Large intestine (tissue), 3 donors: Measurements from ENCODE around the gene STAG1. TPM values are rescaled to one million over a fixed set of nuclear protein-coding genes. Genes with fewer than 3 reads are reported as not detected.

Experiments
- DNase-seq, 2 donors: peaks; one replicate each; pipeline versions ENCODE4 v3.0.0 to v3.0.0-alpha.2; 2013
- H3K27ac ChIP-seq: one replicate; pipeline ENCODE4 v1.5.1; 2013; ENCODE audit warnings: low read length
- H3K27me3 ChIP-seq: 2 replicates; pipeline ENCODE4 v1.6.1; 2013; ENCODE audit warnings: low read length; ENCODE audit not compliant: control insufficient read depth, insufficient read depth
- H3K36me3 ChIP-seq: 2 replicates; pipeline ENCODE4 v1.6.1; 2013; ENCODE audit warnings: low read length; ENCODE audit not compliant: control insufficient read depth, insufficient read depth
- H3K4me1 ChIP-seq: one replicate; pipeline ENCODE4 v1.6.1; 2013; ENCODE audit warnings: low read length; ENCODE audit not compliant: control insufficient read depth, insufficient read depth
- H3K4me3 ChIP-seq: one replicate; pipeline ENCODE4 v1.5.1; 2013; ENCODE audit warnings: low read length
- H3K9me3 ChIP-seq: one replicate; pipeline ENCODE4 v1.6.1; 2013; ENCODE audit warnings: mild to moderate bottlenecking, low read depth, low read length, moderate library complexity; ENCODE audit not compliant: control insufficient read depth
- WGBS: methylation state at CpG from one replicate; pipeline ENCODE4 v1.1.5; 2013; ENCODE audit warnings: low lambda C conversion rate; ENCODE audit not compliant: insufficient coverage; 5-methylcytosine and 5-hydroxymethylcytosine counted together
- polyA plus RNA-seq: library from polyadenylated mRNA; unstranded; fragments of 120-200 nt; gene quantifications from one replicate; pipeline ENCODE4 v1.2.1, GENCODE V29; 2013

The STAG1 gene
- polyA plus RNA-seq, 1 donor: 28.8 TPM

GRCh38 chr3:136327671-136328070 lies 424.5 kb downstream of the STAG1 start:
- no peaks in the 10 kb centered on the region for H3K4me1 ChIP-seq
- no peak for DNase-seq
- no CpG with 5 or more reads among the region's 5 CpGs for WGBS
- peaks cover 48% of the 10 kb centered on the region for H3K36me3 ChIP-seq
- H3K4me3 ChIP-seq: no peak overlapping the region
- no peaks in the 10 kb centered on the region for H3K27me3 ChIP-seq
- peaks cover 11% of the 10 kb centered on the region for H3K9me3 ChIP-seq
- no peak overlapping the region for H3K27ac ChIP-seq

- no peak for DNase-seq
- H3K4me1 ChIP-seq: no peaks in the 10 kb centered on the region
- H3K4me3 ChIP-seq: no peak overlapping the region
- H3K27me3 ChIP-seq: no peaks in the 10 kb centered on the region
- peaks cover 51% of the 10 kb centered on the region for H3K36me3 ChIP-seq
- WGBS: no CpG with 5 or more reads among the region's 5 CpGs
- no peak overlapping the region for H3K27ac ChIP-seq
- H3K9me3 ChIP-seq: peaks cover 11% of the 10 kb centered on the region
These were observed 425.9 kb downstream of the STAG1 start for GRCh38 chr3:136326316-136326715.

GRCh38 chr3:136311968-136312367 lies 440.2 kb downstream of the STAG1 start:
- Histone ChIP-seq H3K9me3 (no peaks in the 10 kb centered on the region), H3K36me3 (peaks cover 6% of the 10 kb centered on the region), H3K4me1 (no peaks in the 10 kb centered on the region), H3K27ac (no peak overlapping the region), H3K4me3 (no peak overlapping the region), H3K27me3 (no peaks in the 10 kb centered on the region)
- no peak for DNase-seq
- 93% methylated on average over 3 of the region's 5 CpGs for WGBS

GRCh38 chr3:136311261-136311660 lies 440.9 kb downstream of the STAG1 start:
- H3K4me1 ChIP-seq: no peaks in the 10 kb centered on the region
- H3K27ac ChIP-seq: no peak overlapping the region
- no peak overlapping the region for H3K4me3 ChIP-seq
- no peaks in the 10 kb centered on the region for H3K9me3 ChIP-seq
- H3K27me3 ChIP-seq: no peaks in the 10 kb centered on the region
- peaks cover 6% of the 10 kb centered on the region for H3K36me3 ChIP-seq
- no CpG with 5 or more reads among the region's 2 CpGs for WGBS
- no peak for DNase-seq

- Histone ChIP-seq H3K36me3 (peaks cover 10% of the 10 kb centered on the region), H3K4me1 (no peaks in the 10 kb centered on the region), H3K4me3 (no peak overlapping the region), H3K27ac (no peak overlapping the region), H3K9me3 (no peaks in the 10 kb centered on the region), H3K27me3 (no peaks in the 10 kb centered on the region)
- WGBS: no CpG with 5 or more reads among the region's 1 CpG
- DNase-seq: no peak
These were observed 446.3 kb downstream of the STAG1 start for GRCh38 chr3:136305879-136306278.

- no peak for DNase-seq
- peaks cover 32% of the 10 kb centered on the region for H3K36me3 ChIP-seq
- no peak overlapping the region for H3K27ac ChIP-seq
- H3K4me3 ChIP-seq: no peak overlapping the region
- H3K9me3 ChIP-seq: no peaks in the 10 kb centered on the region
- H3K4me1 ChIP-seq: no peaks in the 10 kb centered on the region
- H3K27me3 ChIP-seq: no peaks in the 10 kb centered on the region
- 100% methylated on average over 1 of the region's 2 CpGs for WGBS
These were observed 451.7 kb downstream of the STAG1 start for GRCh38 chr3:136300444-136300843.

GRCh38 chr3:136297826-136298225 lies 454.4 kb downstream of the STAG1 start:
- Histone ChIP-seq H3K4me1 (no peaks in the 10 kb centered on the region), H3K9me3 (no peaks in the 10 kb centered on the region), H3K36me3 (peaks cover 39% of the 10 kb centered on the region), H3K27ac (no peak overlapping the region), H3K27me3 (no peaks in the 10 kb centered on the region), H3K4me3 (no peak overlapping the region)
- no peak for DNase-seq
- no CpG with 5 or more reads among the region's 8 CpGs for WGBS

GRCh38 chr3:136296960-136297359 lies 455.2 kb downstream of the STAG1 start:
- Histone ChIP-seq H3K27me3 (no peaks in the 10 kb centered on the region), H3K9me3 (no peaks in the 10 kb centered on the region), H3K4me1 (no peaks in the 10 kb centered on the region), H3K36me3 (peaks cover 39% of the 10 kb centered on the region), H3K4me3 (no peak overlapping the region), H3K27ac (no peak overlapping the region)
- WGBS: 83% methylated on average over 1 of the region's 5 CpGs
- DNase-seq: no peak

GRCh38 chr3:136294176-136294575 lies 458.0 kb downstream of the STAG1 start:
- peaks cover 24% of the 10 kb centered on the region for H3K36me3 ChIP-seq
- no CpG with 5 or more reads among the region's 1 CpG for WGBS
- H3K27ac ChIP-seq: no peak overlapping the region
- H3K4me1 ChIP-seq: no peaks in the 10 kb centered on the region
- H3K4me3 ChIP-seq: no peak overlapping the region
- H3K9me3 ChIP-seq: no peaks in the 10 kb centered on the region
- H3K27me3 ChIP-seq: no peaks in the 10 kb centered on the region
- no peak for DNase-seq

GRCh38 chr3:136293279-136293678 lies 458.9 kb downstream of the STAG1 start:
- no peaks in the 10 kb centered on the region for H3K9me3 ChIP-seq
- WGBS: no CpG with 5 or more reads among the region's 2 CpGs
- H3K4me3 ChIP-seq: no peak overlapping the region
- no peaks in the 10 kb centered on the region for H3K27me3 ChIP-seq
- H3K27ac ChIP-seq: no peak overlapping the region
- no peak for DNase-seq
- H3K36me3 ChIP-seq: peaks cover 18% of the 10 kb centered on the region
- H3K4me1 ChIP-seq: no peaks in the 10 kb centered on the region

- H3K9me3 ChIP-seq: no peaks in the 10 kb centered on the region
- H3K27me3 ChIP-seq: no peaks in the 10 kb centered on the region
- no peaks in the 10 kb centered on the region for H3K4me1 ChIP-seq
- H3K27ac ChIP-seq: no peak overlapping the region
- no CpG with 5 or more reads among the region's 1 CpG for WGBS
- H3K4me3 ChIP-seq: no peak overlapping the region
- peaks cover 13% of the 10 kb centered on the region for H3K36me3 ChIP-seq
- no peak for DNase-seq
These were observed 459.7 kb downstream of the STAG1 start for GRCh38 chr3:136292500-136292899.
